ENCODE data around the gene NDUFS4. TPM values are rescaled to one million over a fixed set of nuclear protein-coding genes. Genes with fewer than 3 reads are reported as not detected.

NDUFS4 gene
- total and polyA plus RNA-seq, 2 experiments from 2014 or later, result 102 to 205 TPM

DNA sequence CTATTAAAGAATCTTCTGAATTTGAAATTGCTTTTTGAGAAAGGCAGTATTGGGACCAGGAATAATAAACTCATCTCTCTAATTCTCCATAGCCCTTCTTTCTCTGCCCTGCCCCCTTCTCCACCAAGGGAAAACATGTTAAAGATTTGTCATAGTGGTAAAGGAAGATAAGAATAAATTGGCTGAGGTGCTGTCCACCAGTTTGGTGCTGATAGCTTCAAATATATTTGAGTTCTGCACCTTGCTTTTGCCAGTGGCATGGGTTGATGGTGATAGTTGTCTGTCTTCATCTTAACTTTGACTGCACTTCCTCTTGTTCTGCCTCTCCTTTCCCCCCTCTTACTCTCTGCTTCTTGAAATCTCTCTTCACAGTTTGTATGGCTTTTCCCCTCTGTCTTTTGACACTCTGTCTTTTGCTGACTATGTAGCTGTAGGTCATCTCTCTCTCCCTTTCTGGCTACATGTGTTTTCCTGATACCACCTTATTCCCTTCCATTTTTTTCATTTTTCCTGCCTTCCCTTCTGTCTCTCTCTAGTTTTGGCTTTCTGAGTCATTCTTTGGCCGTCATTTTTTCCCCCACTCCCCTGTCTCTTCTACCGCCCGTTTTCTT is 56.6 kb downstream of the NDUFS4 start:
- Histone ChIP-seq H3K27ac (no peak overlapping the region), H2AFZ (no peak overlapping the region), H3K9ac (no peak overlapping the region), H3K4me2 (ENCODE audit: unreplicated experiment) (no peak overlapping the region), H3K27me3 (replicated peaks; ENCODE audit: insufficient read depth) (no peaks in the 10 kb centered on the region), H3K4me3 (no peak overlapping the region), H3K9me3 (ENCODE audit: low read depth) (no peaks in the 10 kb centered on the region), H3F3A (ENCODE audit: insufficient read depth) (no peaks in the 10 kb centered on the region; the same call in 1 of the 2 replicates), H3K79me2 (ENCODE audit: insufficient read depth) (peaks cover 82% of the 10 kb centered on the region), H3K4me1 (ENCODE audit: insufficient read depth) (no peaks in the 10 kb centered on the region), H3K9me2 (ENCODE audit: insufficient read depth) (no peaks in the 10 kb centered on the region), H4K20me1 (ENCODE audit: insufficient read depth) (peaks cover 11% of the 10 kb centered on the region; the same call in 1 of the 2 replicates), H3K36me3 (ENCODE audit: low read depth) (no peaks in the 10 kb centered on the region)
- no peak for TF ChIP-seq EZH2 (IDR thresholded peaks at IDR 0.05; ENCODE audit: insufficient read depth, poor library complexity, severe bottlenecking)
- no peak for TF ChIP-seq EZH2phosphoT487 (IDR thresholded peaks at IDR 0.05; ENCODE audit: insufficient read depth, low read depth)
- WGBS, 2 experiments (ENCODE audit: low coverage in 1 of 2, low lambda C conversion rate in 2 of 2, missing lambda C conversion rate in 2 of 2), result 96 to 100% methylated on average over 3 of the region's 3 CpGs
- peak; percentile 19 for DNase-seq
- in situ Hi-C loops (cut with MboI), result no loop called here

DNA sequence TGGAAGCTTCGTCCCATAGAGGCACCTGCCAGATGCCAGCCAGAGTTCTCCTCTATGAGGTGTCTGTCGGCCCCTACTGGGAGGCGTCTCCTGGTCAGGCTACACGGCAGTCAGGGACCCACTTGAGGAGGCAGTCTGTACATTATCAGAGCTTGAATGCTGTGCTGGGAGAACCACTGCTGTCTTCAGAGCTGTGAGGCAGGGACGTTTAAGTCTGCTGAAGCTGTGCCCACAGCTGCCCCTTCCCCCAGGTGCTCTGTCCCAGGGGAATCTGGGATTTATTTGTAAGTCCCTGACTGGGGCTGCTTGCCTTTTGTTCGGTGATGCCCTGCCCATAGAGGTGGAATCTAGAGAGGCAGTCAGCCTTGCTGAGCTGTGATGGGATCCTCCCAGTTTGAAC is 70.8 kb downstream of the NDUFS4 start:
- Histone ChIP-seq H3K4me1 (ENCODE audit: insufficient read depth) (no peaks in the 10 kb centered on the region), H2AFZ (no peak overlapping the region), H3K4me2 (ENCODE audit: unreplicated experiment) (no peak overlapping the region), H3K36me3 (ENCODE audit: low read depth) (no peaks in the 10 kb centered on the region), H3K9me3 (ENCODE audit: low read depth) (no peaks in the 10 kb centered on the region), H3K4me3 (no peak overlapping the region), H3K79me2 (ENCODE audit: insufficient read depth) (peaks cover 91% of the 10 kb centered on the region), H3K27ac (no peak overlapping the region), H3K9ac (no peak overlapping the region), H3F3A (ENCODE audit: insufficient read depth) (no peaks in the 10 kb centered on the region), H3K27me3 (replicated peaks; ENCODE audit: insufficient read depth) (no peaks in the 10 kb centered on the region), H4K20me1 (ENCODE audit: insufficient read depth) (peaks cover under 1% of the 10 kb centered on the region; the same call in 1 of the 2 replicates), H3K9me2 (ENCODE audit: insufficient read depth) (no peaks in the 10 kb centered on the region)
- in situ Hi-C loops (cut with MboI), result no loop called here
- 87 to 88% methylated on average over 6 of the region's 6 CpGs for WGBS, 2 experiments (ENCODE audit: low coverage in 1 of 2, low lambda C conversion rate in 2 of 2, missing lambda C conversion rate in 2 of 2)
- no peak for TF ChIP-seq EZH2phosphoT487 (IDR thresholded peaks at IDR 0.05; ENCODE audit: insufficient read depth, low read depth)
- TF ChIP-seq EZH2 (IDR thresholded peaks at IDR 0.05; ENCODE audit: insufficient read depth, poor library complexity, severe bottlenecking), result no peak
- no peak for DNase-seq

DNA sequence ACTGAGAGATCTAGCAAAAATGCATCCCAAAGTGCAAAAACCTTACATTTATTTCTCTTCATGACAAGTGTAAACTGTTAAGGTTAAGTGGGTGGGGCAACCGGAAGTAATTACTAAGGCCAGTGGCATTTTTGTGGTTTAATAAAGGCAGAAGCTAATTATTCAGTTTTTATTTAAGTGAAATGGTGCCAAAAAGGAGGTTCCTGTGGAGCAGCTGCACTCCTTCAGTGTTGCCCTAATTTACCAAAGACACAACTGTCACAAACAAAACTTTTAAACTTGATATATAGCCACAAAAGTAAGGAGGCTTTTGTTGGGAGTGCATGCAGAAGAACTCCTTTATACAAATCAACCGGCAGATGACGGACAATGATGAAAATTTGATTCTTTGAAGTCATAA is 81.6 kb downstream of the NDUFS4 start:
- Histone ChIP-seq H3K9me2 (ENCODE audit: insufficient read depth) (no peaks in the 10 kb centered on the region; the same call in 1 of the 2 replicates), H3K4me2 (ENCODE audit: unreplicated experiment) (peak overlapping the region; percentile 37), H3K79me2 (ENCODE audit: insufficient read depth) (0 out of 2 replicates have a peak, but pooled peaks cover 1% of the 10 kb centered on the region), H3K27ac (no peak overlapping the region), H3K9ac (no peak overlapping the region), H3K9me3 (ENCODE audit: low read depth) (no peaks in the 10 kb centered on the region), H4K20me1 (ENCODE audit: insufficient read depth) (0 out of 2 replicates have a peak, but pooled peaks cover 3% of the 10 kb centered on the region), H3K4me3 (no peak overlapping the region), H3F3A (ENCODE audit: insufficient read depth) (0 out of 2 replicates have a peak, but pooled peaks cover 9% of the 10 kb centered on the region), H3K27me3 (replicated peaks; ENCODE audit: insufficient read depth) (no peaks in the 10 kb centered on the region), H3K4me1 (ENCODE audit: insufficient read depth) (peaks cover 16% of the 10 kb centered on the region), H3K36me3 (ENCODE audit: low read depth) (peaks cover 19% of the 10 kb centered on the region; the same call in 1 of the 2 replicates), H2AFZ (no peak overlapping the region)
- in situ Hi-C loops (cut with MboI), result no loop called here
- 45 to 47% methylated on average over 3 of the region's 3 CpGs for WGBS, 2 experiments (ENCODE audit: low coverage in 1 of 2, low lambda C conversion rate in 2 of 2, missing lambda C conversion rate in 2 of 2)
- peak; percentile 41 for DNase-seq
- TF ChIP-seq EZH2phosphoT487 (IDR thresholded peaks at IDR 0.05; ENCODE audit: insufficient read depth, low read depth), result no peak
- TF ChIP-seq EZH2 (IDR thresholded peaks at IDR 0.05; ENCODE audit: insufficient read depth, poor library complexity, severe bottlenecking), result no peak

DNA sequence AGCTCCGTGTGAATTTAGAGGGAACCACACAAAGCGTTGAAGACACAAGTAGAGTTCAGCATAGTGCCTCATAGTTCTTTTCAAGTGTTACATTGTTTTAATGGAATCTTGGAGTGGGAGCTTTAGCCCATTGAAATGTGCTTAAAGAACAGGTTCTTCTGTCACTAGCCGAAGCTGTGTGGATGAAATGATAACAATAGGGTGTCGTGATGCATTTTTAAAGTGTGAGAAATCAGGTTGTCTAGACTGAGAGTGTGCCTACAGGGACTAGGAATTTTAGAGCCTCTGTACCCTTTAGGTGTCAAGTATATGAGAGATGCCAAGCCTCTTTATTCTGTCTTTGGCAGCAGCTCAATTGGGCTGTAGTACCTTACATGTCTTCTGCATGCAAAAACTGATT is 83.0 kb downstream of the NDUFS4 start:
- Histone ChIP-seq H3K27me3 (replicated peaks; ENCODE audit: insufficient read depth) (no peaks in the 10 kb centered on the region), H3F3A (ENCODE audit: insufficient read depth) (0 out of 2 replicates have a peak, but pooled peaks cover 9% of the 10 kb centered on the region), H3K9ac (no peak overlapping the region), H3K9me2 (ENCODE audit: insufficient read depth) (no peaks in the 10 kb centered on the region; the same call in 1 of the 2 replicates), H3K79me2 (ENCODE audit: insufficient read depth) (0 out of 2 replicates have a peak, but pooled peaks cover 3% of the 10 kb centered on the region), H3K4me3 (no peak overlapping the region), H3K36me3 (ENCODE audit: low read depth) (peaks cover 8% of the 10 kb centered on the region; the same call in 1 of the 2 replicates), H3K4me1 (ENCODE audit: insufficient read depth) (peaks cover 16% of the 10 kb centered on the region), H3K27ac (no peak overlapping the region), H3K9me3 (ENCODE audit: low read depth) (no peaks in the 10 kb centered on the region), H4K20me1 (ENCODE audit: insufficient read depth) (no peaks in the 10 kb centered on the region), H2AFZ (no peak overlapping the region), H3K4me2 (ENCODE audit: unreplicated experiment) (no peak overlapping the region)
- 96 to 100% methylated on average over 4 of the region's 4 CpGs for WGBS, 2 experiments (ENCODE audit: low coverage in 1 of 2, low lambda C conversion rate in 2 of 2, missing lambda C conversion rate in 2 of 2)
- DNase-seq, result no peak
- in situ Hi-C loops (cut with MboI), result no loop called here
- TF ChIP-seq EZH2 (IDR thresholded peaks at IDR 0.05; ENCODE audit: insufficient read depth, poor library complexity, severe bottlenecking) (no peak), EZH2phosphoT487 (IDR thresholded peaks at IDR 0.05; ENCODE audit: insufficient read depth, low read depth) (no peak)
